HG02885 (cell line): ENCODE measurements around the gene RRBP1.

Experiments used
- ATAC-seq: cut with Tn5 transposase; IDR thresholded peaks from one replicate; pipeline ENCODE4 v1.9.1; 2021; ENCODE audit warnings: mild to moderate bottlenecking; ENCODE audit not compliant: unreplicated experiment, poor library complexity

Gene RRBP1

DNA sequence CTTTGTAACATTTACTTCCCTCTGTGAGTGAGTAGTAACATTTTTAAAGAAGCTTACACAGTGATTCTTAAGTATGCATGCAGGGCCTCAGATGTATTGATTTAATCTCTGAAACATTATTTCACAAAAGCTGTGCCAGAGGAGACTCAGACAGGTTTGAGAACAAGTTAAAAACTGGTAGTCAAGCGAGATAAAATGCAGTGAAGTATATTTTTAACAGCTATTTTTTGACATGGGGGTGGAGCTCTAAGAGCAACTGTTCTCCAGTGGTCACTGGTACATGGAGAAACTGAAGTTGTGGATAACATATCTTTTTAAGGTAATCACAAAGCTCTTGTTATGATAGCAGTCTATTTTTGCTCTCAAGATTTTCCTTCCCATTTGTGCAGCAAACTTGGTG is 91.8 kb downstream of the RRBP1 start:
- ATAC-seq = no peak

GRCh38 chr20:17589161-17589834 is 92.7 kb downstream of the RRBP1 start:
- ATAC-seq = no peak

DNA sequence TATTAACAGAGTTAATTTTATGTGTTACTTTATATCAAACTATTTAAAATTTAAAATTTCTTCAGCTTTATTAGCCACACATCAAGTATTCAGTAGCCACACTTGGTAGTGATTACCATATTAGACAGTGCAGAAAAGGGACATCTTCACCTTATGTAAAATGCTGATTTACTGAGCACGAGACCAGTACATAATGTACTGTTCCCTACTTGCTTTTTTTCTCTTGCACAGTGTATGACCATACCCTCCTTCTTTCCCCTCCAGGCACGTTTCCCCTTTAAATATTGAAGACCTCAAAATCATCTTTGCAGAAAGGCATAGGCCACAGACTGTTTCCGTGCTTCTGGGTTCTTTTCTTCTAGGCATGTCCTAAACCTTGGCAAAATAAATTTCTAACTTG is 94.2 kb downstream of the RRBP1 start:
- no peak for ATAC-seq

GRCh38 chr20:17587148-17587547 is 94.9 kb downstream of the RRBP1 start:
- no peak for ATAC-seq

- no peak for ATAC-seq
Observed at GRCh38 chr20:17586250-17586649, 95.8 kb downstream of the RRBP1 start.

DNA sequence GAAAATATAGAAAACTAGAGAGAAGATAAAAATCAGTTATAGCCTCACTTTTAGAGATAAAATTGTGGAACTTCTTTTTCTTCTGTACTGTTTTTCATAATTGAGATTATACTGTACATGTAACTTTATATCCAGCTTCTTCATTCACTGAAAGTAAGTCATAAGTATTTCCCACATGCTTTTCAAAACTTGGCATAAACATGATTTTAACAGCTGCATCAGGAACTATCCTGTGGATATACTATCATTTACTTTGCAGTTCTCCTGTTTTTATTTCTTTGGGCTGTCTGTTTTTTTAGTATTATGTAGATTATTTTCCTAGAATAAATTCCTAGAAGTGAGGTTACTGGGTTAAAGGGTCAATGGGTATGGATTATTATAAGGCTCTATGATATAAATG is 97.4 kb downstream of the RRBP1 start:
- no peak for ATAC-seq

DNA sequence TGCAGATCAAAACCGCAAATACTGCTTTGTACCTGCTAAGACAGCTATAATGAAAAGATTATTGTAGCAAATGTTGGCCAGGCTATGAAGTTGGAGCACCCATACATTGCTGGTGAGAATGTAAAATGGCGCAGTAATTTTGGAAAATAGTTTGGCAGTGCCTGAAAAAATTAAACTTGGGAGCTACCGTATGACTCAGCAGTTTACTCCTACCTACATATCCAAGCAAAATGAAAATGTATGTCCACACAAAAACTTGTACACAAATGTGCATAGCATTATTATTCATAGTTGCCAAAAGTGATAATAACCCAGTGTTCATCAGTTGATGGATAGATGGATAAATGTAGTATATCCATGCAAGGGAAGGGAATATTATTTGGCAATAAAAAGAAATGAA is 98.9 kb downstream of the RRBP1 start:
- ATAC-seq = no peak

- ATAC-seq = no peak
Observed at GRCh38 chr20:17580895-17581294, 101.1 kb downstream of the RRBP1 start.

DNA sequence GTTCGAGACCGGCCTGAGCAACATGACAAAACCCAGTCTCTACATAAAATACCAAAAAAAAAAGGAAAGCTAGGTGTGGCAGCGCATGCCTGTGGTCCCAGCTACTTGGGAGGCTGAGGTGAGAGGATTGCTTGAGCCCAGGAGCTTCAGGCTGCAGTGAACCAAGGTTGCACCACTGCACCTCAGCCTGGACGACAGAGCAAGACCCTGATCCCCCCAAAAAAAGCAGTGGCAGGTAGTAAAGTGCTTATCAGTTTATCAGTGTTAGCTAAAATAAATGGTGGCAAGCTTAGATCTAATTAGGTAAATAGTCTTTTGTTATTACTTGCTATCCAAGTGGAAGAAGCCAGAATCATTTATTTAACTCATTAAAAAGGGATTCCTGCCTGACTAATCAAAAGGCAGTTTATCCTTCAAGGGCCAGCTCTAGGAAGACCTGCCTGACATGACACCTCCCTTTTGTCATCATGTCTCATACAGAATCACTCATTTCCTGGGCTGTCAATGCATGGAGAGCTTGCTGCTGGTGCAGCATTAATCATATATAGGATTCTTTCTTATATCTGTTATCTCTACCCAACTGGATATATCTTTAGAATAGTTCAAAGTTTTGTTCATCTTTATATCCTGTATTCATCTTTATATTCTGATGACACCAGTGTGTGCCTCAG is 102.5 kb downstream of the RRBP1 start:
- no peak for ATAC-seq

GRCh38 chr20:17576215-17576614 is 105.8 kb downstream of the RRBP1 start:
- no peak for ATAC-seq

- ATAC-seq = no peak
Observed at GRCh38 chr20:17573463-17573862, 108.6 kb downstream of the RRBP1 start.

GRCh38 chr20:17572034-17572638 is 109.9 kb downstream of the RRBP1 start:
- ATAC-seq = no peak

- peak; percentile 41 for ATAC-seq
Observed at GRCh38 chr20:17571153-17571527, 110.9 kb downstream of the RRBP1 start.

DNA sequence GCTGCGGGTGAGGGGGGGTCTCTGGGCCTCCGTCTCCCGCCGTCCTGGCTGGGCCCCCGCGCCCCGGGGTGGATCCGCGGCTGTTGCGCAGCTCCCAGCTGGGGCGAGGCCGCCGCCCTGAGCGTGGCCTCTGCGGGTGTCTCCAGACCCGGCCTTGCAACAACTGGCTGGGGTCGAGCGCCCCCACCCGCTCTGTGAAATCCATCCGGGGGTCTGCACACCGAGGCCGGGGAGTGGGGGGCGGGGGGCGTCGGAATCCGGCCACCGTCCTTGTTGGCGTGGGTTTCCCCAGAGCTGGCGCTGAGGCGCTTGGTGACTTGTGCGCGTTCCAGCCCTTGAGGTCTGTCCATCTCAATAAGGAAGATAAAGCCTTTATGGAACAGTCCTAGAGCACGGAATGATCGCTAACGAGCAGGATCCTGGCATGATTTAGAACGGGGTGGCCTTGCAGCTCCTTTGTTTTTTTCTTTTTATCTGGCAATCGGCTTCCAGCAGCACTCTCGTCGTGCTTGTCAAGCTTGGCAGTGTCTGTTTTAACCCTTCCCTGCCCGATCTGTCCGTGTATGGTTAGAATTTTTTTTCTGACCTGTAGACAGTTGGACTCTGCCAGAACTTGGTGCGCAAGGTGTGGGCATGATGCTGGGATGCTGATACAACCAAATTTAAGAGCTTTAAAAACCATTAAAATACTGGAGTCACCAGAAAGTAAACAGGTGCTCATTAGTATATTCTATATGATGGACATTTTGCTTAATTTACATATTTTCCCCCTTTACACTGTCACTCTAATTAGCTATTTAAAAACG is 111.5 kb downstream of the RRBP1 start:
- ATAC-seq = peak; percentile 34

DNA sequence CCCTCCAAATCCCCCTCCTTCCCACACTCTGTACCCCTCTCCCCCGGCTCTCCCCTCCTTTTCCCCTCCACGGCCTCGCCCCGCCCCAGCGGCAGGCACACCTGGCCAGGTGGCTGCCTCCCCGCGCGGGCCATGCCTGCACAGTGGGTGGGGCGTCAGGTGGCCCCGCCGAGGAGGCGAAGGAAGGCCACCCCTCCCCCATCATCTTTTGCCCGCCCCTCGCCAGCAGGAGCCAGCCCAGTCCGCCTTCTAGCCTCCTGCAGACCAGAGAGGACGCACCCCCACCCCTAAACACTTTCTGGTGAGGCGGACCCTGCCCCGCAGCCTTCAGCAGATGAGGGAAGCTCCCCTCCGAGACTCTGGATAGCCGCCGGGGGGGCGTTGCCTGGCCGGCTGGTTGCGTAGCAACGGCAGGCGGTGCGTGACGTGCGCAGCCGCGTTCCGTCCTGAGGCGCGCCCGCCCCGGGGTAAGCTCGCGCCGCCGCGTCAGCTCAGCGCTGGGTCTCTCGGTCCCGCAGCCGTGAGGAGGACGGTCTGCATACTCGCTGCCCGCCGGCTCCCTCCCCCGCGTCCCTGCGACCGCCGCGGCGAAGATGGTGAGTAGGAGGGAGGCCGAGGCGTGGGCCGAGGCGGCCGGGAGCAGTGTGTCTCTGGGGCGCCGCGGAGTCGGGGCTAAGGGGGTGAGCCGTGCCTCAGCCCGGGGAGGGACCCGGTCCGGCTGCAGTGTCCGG is 112.3 kb downstream of the RRBP1 start, which contains the start of gene DSTN:
Gene DSTN, plus strand, starts transcription at position 460 of the 731 bp plus-strand sequence. Its CDS starts 134 bp downstream, at position 594.
- peak; percentile 91 for ATAC-seq

DNA sequence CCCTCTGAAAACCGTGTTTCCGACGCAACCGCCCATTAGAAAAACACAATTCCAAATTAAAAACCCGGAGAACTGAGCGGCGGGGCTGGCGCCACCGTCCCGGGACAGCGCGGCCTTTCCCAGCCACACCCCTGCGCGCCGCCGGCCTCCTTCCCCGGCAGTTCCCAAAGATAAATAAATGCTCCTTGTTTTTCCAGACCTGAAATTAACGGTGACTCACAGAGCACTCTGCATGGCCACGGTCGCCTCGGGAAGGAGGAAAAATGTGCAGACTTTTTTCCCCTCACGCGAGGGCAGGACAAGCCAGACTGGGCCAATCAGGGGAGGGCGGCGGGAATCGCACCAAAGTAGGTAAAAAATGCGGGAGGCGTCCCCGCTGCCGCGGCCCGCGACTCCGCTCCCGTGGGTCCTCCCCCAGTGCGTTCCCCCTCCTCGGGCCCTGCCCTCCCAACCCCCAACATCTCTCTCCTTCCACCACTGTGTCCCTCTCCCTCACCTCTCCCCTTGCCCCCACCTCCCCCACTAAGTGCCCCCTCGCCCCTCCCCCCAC is 113.0 kb downstream of the RRBP1 start:
- ATAC-seq = no peak

- no peak for ATAC-seq
Observed at GRCh38 chr20:17568045-17568788, 113.8 kb downstream of the RRBP1 start.

- ATAC-seq = no peak
Observed at GRCh38 chr20:17566345-17566744, 115.7 kb downstream of the RRBP1 start.

GRCh38 chr20:17565169-17565845 is 116.7 kb downstream of the RRBP1 start:
- no peak for ATAC-seq
